H9 (cell line): ENCODE measurements around the gene CADPS. TPM values are rescaled to one million over a fixed set of nuclear protein-coding genes. Genes with fewer than 3 reads are reported as not detected.

Source experiments
- DNase-seq: peaks from one replicate; pipeline ENCODE4 v3.0.0-alpha.2; 2017
- H2AFZ ChIP-seq: one replicate; pipeline ENCODE4 v1.6.1; 2013; ENCODE audit warnings: mild to moderate bottlenecking, low read length, control low read depth, moderate library complexity
- H2AK5ac ChIP-seq: 2 replicates; pipeline ENCODE4 v1.6.1; 2013; ENCODE audit warnings: low read length, control low read depth, mixed read lengths; ENCODE audit not compliant: insufficient read length
- H2BK120ac ChIP-seq: one replicate; pipeline ENCODE4 v1.6.1; 2013; ENCODE audit warnings: low read depth, mild to moderate bottlenecking, low read length, control low read depth, inconsistent platforms; ENCODE audit not compliant: poor library complexity, severe bottlenecking
- H2BK12ac ChIP-seq: 2 replicates; pipeline ENCODE4 v1.6.1; 2013; ENCODE audit warnings: low read length, control low read depth, mixed read lengths, low read depth; ENCODE audit not compliant: insufficient read length
- H2BK15ac ChIP-seq: 2 replicates; pipeline ENCODE4 v1.6.1; 2013; ENCODE audit warnings: low read depth, low read length, control low read depth
- H2BK20ac ChIP-seq: one replicate; pipeline ENCODE4 v1.6.1; 2013; ENCODE audit warnings: low read depth, mild to moderate bottlenecking, low read length, control low read depth, inconsistent platforms; ENCODE audit not compliant: poor library complexity, severe bottlenecking
- H2BK5ac ChIP-seq: 2 replicates; pipeline ENCODE4 v1.6.1; 2013; ENCODE audit warnings: low read length, control low read depth, mixed read lengths; ENCODE audit not compliant: insufficient read length
- H3K14ac ChIP-seq: 2 replicates; pipeline ENCODE4 v1.6.1; 2013; ENCODE audit warnings: low read length, control low read depth; ENCODE audit not compliant: insufficient read depth
- H3K18ac ChIP-seq: 2 replicates; pipeline ENCODE4 v1.6.1; 2013; ENCODE audit warnings: low read depth, mild to moderate bottlenecking, mixed read lengths, low read length, control low read depth; ENCODE audit not compliant: insufficient read length
- H3K23ac ChIP-seq: 2 replicates; pipeline ENCODE4 v1.6.1; 2013; ENCODE audit warnings: low read length, control low read depth, mixed read lengths, low read depth; ENCODE audit not compliant: insufficient read length
- H3K23me2 ChIP-seq: 2 replicates; pipeline ENCODE4 v1.6.1; 2013; ENCODE audit warnings: low read depth, mild to moderate bottlenecking, mixed read lengths, low read length, control low read depth; ENCODE audit not compliant: insufficient read length, poor library complexity, severe bottlenecking
- H3K27ac ChIP-seq: 2 replicates; pipeline ENCODE4 v1.5.1; 2013; ENCODE audit warnings: low read length, control low read depth, mixed read lengths, low read depth; ENCODE audit not compliant: insufficient read length
- H3K27me3 ChIP-seq: 2 replicates; pipeline ENCODE4 v1.6.1; 2013; ENCODE audit warnings: low read length, control low read depth, inconsistent platforms; ENCODE audit not compliant: insufficient read depth
- H3K4ac ChIP-seq: 2 replicates; pipeline ENCODE4 v1.6.1; 2013; ENCODE audit warnings: low read depth, mild to moderate bottlenecking, control low read depth, inconsistent platforms, low read length, moderate library complexity
- H3K4me1 ChIP-seq: 2 replicates; pipeline ENCODE4 v1.6.1; 2013; ENCODE audit warnings: low read length, control low read depth, inconsistent platforms; ENCODE audit not compliant: insufficient read depth
- H3K4me2 ChIP-seq: 2 replicates; pipeline ENCODE4 v1.6.1; 2013; ENCODE audit warnings: low read length, control low read depth, mixed read lengths; ENCODE audit not compliant: insufficient read length, insufficient read depth
- H3K56ac ChIP-seq: 2 replicates; pipeline ENCODE4 v1.6.1; 2013; ENCODE audit warnings: low read depth, mild to moderate bottlenecking, mixed read lengths, low read length, control low read depth; ENCODE audit not compliant: insufficient read length
- H3K79me1 ChIP-seq: 2 replicates; pipeline ENCODE4 v1.6.1; 2013; ENCODE audit warnings: low read depth, mild to moderate bottlenecking, moderate library complexity, low read length, control low read depth, inconsistent platforms; ENCODE audit not compliant: insufficient read depth, poor library complexity, severe bottlenecking
- H3K79me2 ChIP-seq: 2 replicates; pipeline ENCODE4 v1.6.1; 2013; ENCODE audit warnings: low read length, control low read depth, inconsistent platforms; ENCODE audit not compliant: insufficient read depth
- H3K9ac ChIP-seq: 2 replicates; pipeline ENCODE4 v1.6.1; 2013; ENCODE audit warnings: low read length, control low read depth, mixed read lengths; ENCODE audit not compliant: insufficient read length; ENCODE audit errors: extremely low read depth
- H3K9me3 ChIP-seq: one replicate; pipeline ENCODE4 v1.6.1; 2013; ENCODE audit warnings: low read depth, low read length, inconsistent platforms; ENCODE audit not compliant: control insufficient read depth
- H3T11ph ChIP-seq: one replicate; pipeline ENCODE4 v1.6.1; 2013; ENCODE audit warnings: mild to moderate bottlenecking, low read length, control low read depth, inconsistent platforms
- H4K20me1 ChIP-seq: one replicate; pipeline ENCODE4 v1.6.1; 2013; ENCODE audit not compliant: control insufficient read depth, insufficient read length, insufficient read depth
- H4K5ac ChIP-seq: 2 replicates; pipeline ENCODE4 v1.6.1; 2013; ENCODE audit warnings: low read depth, mild to moderate bottlenecking, mixed read lengths, low read length, control low read depth; ENCODE audit not compliant: insufficient read length
- H4K8ac ChIP-seq: replicated peaks from 2 replicates; pipeline ENCODE4 v1.6.1; 2013; ENCODE audit warnings: low read length, control low read depth, mixed read lengths, low read depth; ENCODE audit not compliant: insufficient read length
- H4K91ac ChIP-seq: 2 replicates; pipeline ENCODE4 v1.6.1; 2013; ENCODE audit warnings: low read depth, mild to moderate bottlenecking, moderate library complexity, mixed read lengths, low read length, control low read depth; ENCODE audit not compliant: insufficient read length
- H3K27ac Mint-ChIP-seq, 3 experiments: 2 replicates in 2 of 3; 3 replicates in 1 of 3; pipeline ENCODE4 v1.8.0; 2020 to 2021; ENCODE audit warnings: mixed read lengths in 3 of 3, mild to moderate bottlenecking in 1 of 3, moderate library complexity in 1 of 3
- H3K27me3 Mint-ChIP-seq: 2 replicates; pipeline ENCODE4 v1.8.0; 2021; ENCODE audit warnings: low read depth, mild to moderate bottlenecking, moderate library complexity, mixed read lengths
- H3K36me3 Mint-ChIP-seq, 3 experiments: 2 replicates in 2 of 3; 3 replicates in 1 of 3; pipeline ENCODE4 v1.8.0; 2020 to 2021; ENCODE audit warnings: low read depth in 3 of 3, mixed read lengths in 3 of 3; ENCODE audit not compliant: insufficient read depth in 1 of 3
- H3K4me1 Mint-ChIP-seq, 2 experiments: 2 replicates each; pipeline ENCODE4 v1.8.0; 2020; ENCODE audit warnings: mixed read lengths in 2 of 2
- H3K4me3 Mint-ChIP-seq, 2 experiments: 2 replicates in 1 of 2; 3 replicates in 1 of 2; pipeline ENCODE4 v1.8.0; 2020 to 2021; ENCODE audit warnings: mild to moderate bottlenecking in 2 of 2, mixed read lengths in 2 of 2, moderate library complexity in 1 of 2
- H3K9me3 Mint-ChIP-seq, 2 experiments: 2 replicates in 1 of 2; 3 replicates in 1 of 2; pipeline ENCODE4 v1.8.0; 2020; ENCODE audit warnings: mild to moderate bottlenecking in 2 of 2, mixed read lengths in 2 of 2, moderate library complexity in 1 of 2
- WGBS: extraction: QIAGEN DNeasy Blood & Tissue Kit; methylation state at CpG from one replicate; pipeline ENCODE4 v1.1.7; 2013; ENCODE audit warnings: missing lambda C conversion rate, low lambda C conversion rate, mixed read lengths; ENCODE audit not compliant: insufficient read length; ENCODE audit errors: extremely low coverage; 5-methylcytosine and 5-hydroxymethylcytosine counted together
- total RNA-seq: library from RNA; stranded (reverse); gene quantifications from 2 replicates; pipeline ENCODE4 v1.2.1, GENCODE V29; 2021
- TF ChIP-seq, protein P1 (sequence below): fragments of 200-600 bp; sonication (generic); conservative IDR thresholded peaks from 3 replicates; pipeline ENCODE4 v1.8.0; 2021; ENCODE audit warnings: antibody characterized with exemption, mild to moderate bottlenecking

CADPS gene
- total RNA-seq, 1 experiment from 2014 or later, result 6.6 TPM

DNA sequence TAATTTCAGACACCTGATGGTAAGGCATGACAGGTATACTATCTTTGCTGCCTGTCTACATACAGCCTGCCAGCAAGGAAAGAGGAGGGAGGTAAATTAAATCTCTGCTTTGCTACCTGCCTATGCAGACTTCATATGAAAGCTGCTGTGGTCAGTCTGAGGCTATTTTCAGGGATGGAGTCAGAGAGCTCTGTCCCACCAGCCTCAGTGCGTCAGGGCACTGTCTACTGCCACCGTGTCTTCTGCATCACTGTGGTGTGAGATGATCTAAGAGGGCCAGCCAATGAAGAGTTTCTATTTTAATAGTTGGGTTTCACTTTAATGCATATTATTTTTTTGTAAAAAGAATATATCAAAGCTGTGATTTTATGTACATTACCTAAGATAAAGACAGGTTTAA lies 125.6 kb downstream of the CADPS start:
- Mint-ChIP-seq H3K4me3 (no peak overlapping the region), H3K27me3 (no peaks in the 10 kb centered on the region), H3K27ac (no peak overlapping the region), H3K36me3 (no peaks in the 10 kb centered on the region), H3K9me3 (no peaks in the 10 kb centered on the region), H3K4me1 (no peaks in the 10 kb centered on the region)
- no peak overlapping the region for H2BK120ac ChIP-seq
- H4K20me1 ChIP-seq, result no peaks in the 10 kb centered on the region
- no peaks in the 10 kb centered on the region for H3K27me3 ChIP-seq
- no CpG with 5 or more reads among the region's 2 CpGs for WGBS
- no peaks in the 10 kb centered on the region for H3K23me2 ChIP-seq
- no peak overlapping the region for H4K5ac ChIP-seq
- H2AFZ ChIP-seq, result no peak overlapping the region
- H3T11ph ChIP-seq, result no peak overlapping the region
- DNase-seq, result no peak
- no peak overlapping the region for H2BK15ac ChIP-seq
- no peak overlapping the region for H4K8ac ChIP-seq
- H2BK20ac ChIP-seq, result no peak overlapping the region
- no peak overlapping the region for H3K23ac ChIP-seq
- H3K27ac ChIP-seq, result no peak overlapping the region
- no peak overlapping the region for H3K4ac ChIP-seq
- no peak overlapping the region for H3K9ac ChIP-seq
- no peak overlapping the region for H2BK12ac ChIP-seq
- no peaks in the 10 kb centered on the region for H3K9me3 ChIP-seq
- no peak overlapping the region for H3K56ac ChIP-seq
- H3K18ac ChIP-seq, result no peak overlapping the region
- no peaks in the 10 kb centered on the region for H3K4me1 ChIP-seq
- TF ChIP-seq, protein P1, sequence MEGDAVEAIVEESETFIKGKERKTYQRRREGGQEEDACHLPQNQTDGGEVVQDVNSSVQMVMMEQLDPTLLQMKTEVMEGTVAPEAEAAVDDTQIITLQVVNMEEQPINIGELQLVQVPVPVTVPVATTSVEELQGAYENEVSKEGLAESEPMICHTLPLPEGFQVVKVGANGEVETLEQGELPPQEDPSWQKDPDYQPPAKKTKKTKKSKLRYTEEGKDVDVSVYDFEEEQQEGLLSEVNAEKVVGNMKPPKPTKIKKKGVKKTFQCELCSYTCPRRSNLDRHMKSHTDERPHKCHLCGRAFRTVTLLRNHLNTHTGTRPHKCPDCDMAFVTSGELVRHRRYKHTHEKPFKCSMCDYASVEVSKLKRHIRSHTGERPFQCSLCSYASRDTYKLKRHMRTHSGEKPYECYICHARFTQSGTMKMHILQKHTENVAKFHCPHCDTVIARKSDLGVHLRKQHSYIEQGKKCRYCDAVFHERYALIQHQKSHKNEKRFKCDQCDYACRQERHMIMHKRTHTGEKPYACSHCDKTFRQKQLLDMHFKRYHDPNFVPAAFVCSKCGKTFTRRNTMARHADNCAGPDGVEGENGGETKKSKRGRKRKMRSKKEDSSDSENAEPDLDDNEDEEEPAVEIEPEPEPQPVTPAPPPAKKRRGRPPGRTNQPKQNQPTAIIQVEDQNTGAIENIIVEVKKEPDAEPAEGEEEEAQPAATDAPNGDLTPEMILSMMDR, result no peak
- no peak overlapping the region for H4K91ac ChIP-seq
- no peak overlapping the region for H3K14ac ChIP-seq
- no peaks in the 10 kb centered on the region for H3K79me2 ChIP-seq
- no peak overlapping the region for H2AK5ac ChIP-seq
- no peaks in the 10 kb centered on the region for H3K79me1 ChIP-seq
- H2BK5ac ChIP-seq, result no peak overlapping the region
- H3K4me2 ChIP-seq, result no peak overlapping the region
